Astrocyte (in vitro differentiated cells and primary cell): ENCODE measurements around the gene ZNF333.

Experiments used
- EZH2 ChIP-seq: IDR thresholded peaks from 2 replicates; pipeline ENCODE4 v1.6.1; 2012; ENCODE audit warnings: mild to moderate bottlenecking, low read length, inconsistent platforms; ENCODE audit not compliant: insufficient read depth
- TF ChIP-seq, protein P1 (sequence below): IDR thresholded peaks from 2 replicates; pipeline ENCODE4 v1.5.1; 2011; ENCODE audit warnings: low read depth, mild to moderate bottlenecking, inconsistent platforms, low read length, moderate library complexity; ENCODE audit not compliant: insufficient read depth

DNA sequence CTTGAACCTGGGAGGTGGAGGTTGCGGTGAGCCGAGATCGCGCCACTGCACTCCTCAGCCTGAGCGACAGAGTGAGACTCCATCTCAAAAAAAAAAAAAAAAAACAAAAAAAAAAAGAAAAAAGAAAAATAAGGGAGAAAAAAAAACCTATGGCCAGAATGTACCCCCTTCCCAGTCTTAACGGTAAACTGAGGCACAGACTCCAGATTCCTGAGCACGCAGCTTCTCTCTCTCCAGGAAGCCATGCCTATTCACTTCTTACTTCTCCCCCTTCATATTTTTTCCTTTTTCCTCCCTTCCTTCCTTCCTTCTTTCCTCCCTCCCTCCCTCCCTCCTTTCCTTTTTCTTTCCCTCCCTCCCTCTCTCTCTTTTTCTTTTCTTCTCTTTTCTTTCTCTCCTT is 83.1 kb downstream of the ZNF333 start:
- TF ChIP-seq, protein P1, sequence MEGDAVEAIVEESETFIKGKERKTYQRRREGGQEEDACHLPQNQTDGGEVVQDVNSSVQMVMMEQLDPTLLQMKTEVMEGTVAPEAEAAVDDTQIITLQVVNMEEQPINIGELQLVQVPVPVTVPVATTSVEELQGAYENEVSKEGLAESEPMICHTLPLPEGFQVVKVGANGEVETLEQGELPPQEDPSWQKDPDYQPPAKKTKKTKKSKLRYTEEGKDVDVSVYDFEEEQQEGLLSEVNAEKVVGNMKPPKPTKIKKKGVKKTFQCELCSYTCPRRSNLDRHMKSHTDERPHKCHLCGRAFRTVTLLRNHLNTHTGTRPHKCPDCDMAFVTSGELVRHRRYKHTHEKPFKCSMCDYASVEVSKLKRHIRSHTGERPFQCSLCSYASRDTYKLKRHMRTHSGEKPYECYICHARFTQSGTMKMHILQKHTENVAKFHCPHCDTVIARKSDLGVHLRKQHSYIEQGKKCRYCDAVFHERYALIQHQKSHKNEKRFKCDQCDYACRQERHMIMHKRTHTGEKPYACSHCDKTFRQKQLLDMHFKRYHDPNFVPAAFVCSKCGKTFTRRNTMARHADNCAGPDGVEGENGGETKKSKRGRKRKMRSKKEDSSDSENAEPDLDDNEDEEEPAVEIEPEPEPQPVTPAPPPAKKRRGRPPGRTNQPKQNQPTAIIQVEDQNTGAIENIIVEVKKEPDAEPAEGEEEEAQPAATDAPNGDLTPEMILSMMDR = no peak
- no peak for TF ChIP-seq EZH2
